Measurements from ENCODE around the gene CPN1.
A peak's percentile ranks its signal among the peaks of the same experiment; 100 is the strongest.

CPN1 gene

GRCh38 chr10:100065084-100065660 lies 16.5 kb downstream of the CPN1 start:
- TF ChIP-seq CTCF (IDR thresholded peaks at IDR 0.05; ENCODE audit: control insufficient read depth, insufficient read depth, low read depth, low read length, missing control alignments), result no peak
- H3K4me3 ChIP-seq (ENCODE audit: control insufficient read depth, low read depth, low read length), result no peak overlapping the region
- DNase-seq (ENCODE audit: low read depth), result no peak

- no peak overlapping the region for H3K4me3 ChIP-seq (ENCODE audit: control insufficient read depth, low read depth, low read length)
- TF ChIP-seq CTCF (IDR thresholded peaks at IDR 0.05; ENCODE audit: control insufficient read depth, insufficient read depth, low read depth, low read length, missing control alignments), result no peak
- DNase-seq (ENCODE audit: low read depth), result no peak
Observed at GRCh38 chr10:100061401-100061800, 20.3 kb downstream of the CPN1 start.

GRCh38 chr10:100057948-100058347 lies 23.7 kb downstream of the CPN1 start:
- no peak for DNase-seq (ENCODE audit: low read depth)
- no peak overlapping the region for H3K4me3 ChIP-seq (ENCODE audit: control insufficient read depth, low read depth, low read length)
- TF ChIP-seq CTCF (IDR thresholded peaks at IDR 0.05; ENCODE audit: control insufficient read depth, insufficient read depth, low read depth, low read length, missing control alignments), result no peak

GRCh38 chr10:100053686-100054460 lies 27.8 kb downstream of the CPN1 start:
- no peak for TF ChIP-seq CTCF (IDR thresholded peaks at IDR 0.05; ENCODE audit: control insufficient read depth, insufficient read depth, low read depth, low read length, missing control alignments)
- no peak for DNase-seq (ENCODE audit: low read depth)
- H3K4me3 ChIP-seq (ENCODE audit: control insufficient read depth, low read depth, low read length), result no peak overlapping the region

- H3K4me3 ChIP-seq (ENCODE audit: control insufficient read depth, low read depth, low read length), result no peak overlapping the region
- DNase-seq (ENCODE audit: low read depth), result peak; percentile 57
- TF ChIP-seq CTCF (IDR thresholded peaks at IDR 0.05; ENCODE audit: control insufficient read depth, insufficient read depth, low read depth, low read length, missing control alignments), result peak; percentile 97
Observed at GRCh38 chr10:100046021-100046486, 35.6 kb downstream of the CPN1 start.

- H3K4me3 ChIP-seq (ENCODE audit: control insufficient read depth, low read depth, low read length), result no peak overlapping the region
- TF ChIP-seq CTCF (IDR thresholded peaks at IDR 0.05; ENCODE audit: control insufficient read depth, insufficient read depth, low read depth, low read length, missing control alignments), result no peak
- DNase-seq (ENCODE audit: low read depth), result no peak
Observed at GRCh38 chr10:100045592-100045991, 36.1 kb downstream of the CPN1 start.

Measured in AG09309 (cell line).